A673 (cell line): Measurements from ENCODE around the gene NELFE. TPM values are rescaled to one million over a fixed set of nuclear protein-coding genes. Genes with fewer than 3 reads are reported as not detected.
A peak's percentile ranks its signal among the peaks of the same experiment; 100 is the strongest.

Experiments used
- BruUV-seq: library from RNA; stranded (reverse); fragments of 400-500 nt; replicated peaks from 2 replicates; lab custom pipeline; 2021; lab: Mats Ljungman, UMichigan
- CTCF ChIA-PET: fragments of 300-600 bp; sonication (Branson Sonifier 250); formaldehyde crosslinking; loops from one replicate; lab custom pipeline; 2022; ENCODE audit warnings: antibody characterized with exemption; lab: Charles Lee
- POLR2A ChIA-PET: fragments of 300-600 bp; sonication (Branson Sonifier 250); formaldehyde crosslinking; loops from one replicate; lab custom pipeline; 2022; ENCODE audit warnings: antibody characterized with exemption; ENCODE audit not compliant: low non-redundant PET; lab: Charles Lee
- DNase-seq: peaks from one replicate; pipeline ENCODE4 v3.0.0-alpha.2; 2015; ENCODE audit warnings: low spot score
- H3K27ac ChIP-seq: fragments of 200-600 bp; sonication (generic); 2 replicates; pipeline ENCODE4 v1.5.1; 2016; ENCODE audit warnings: mixed run types, low read depth, mild to moderate bottlenecking, mixed read lengths, antibody characterized with exemption, low read length; ENCODE audit not compliant: poor library complexity, severe bottlenecking
- H3K27me3 ChIP-seq: fragments of 200-600 bp; sonication (generic); replicated peaks from 2 replicates; pipeline ENCODE4 v1.6.1; 2017; ENCODE audit warnings: mixed run types, low read depth, mild to moderate bottlenecking, mixed read lengths, antibody characterized with exemption, low read length; ENCODE audit not compliant: insufficient read depth, poor library complexity
- H3K36me3 ChIP-seq: fragments of 200-600 bp; sonication (generic); 2 replicates; pipeline ENCODE4 v1.6.1; 2016; ENCODE audit warnings: mixed run types, mild to moderate bottlenecking, mixed read lengths, antibody characterized with exemption, low read length; ENCODE audit not compliant: insufficient read depth, poor library complexity, severe bottlenecking
- H3K4me1 ChIP-seq: fragments of 200-600 bp; sonication (generic); 2 replicates; pipeline ENCODE4 v1.6.1; 2017; ENCODE audit warnings: mixed run types, mild to moderate bottlenecking, mixed read lengths, antibody characterized with exemption, low read length; ENCODE audit not compliant: insufficient read depth, poor library complexity, severe bottlenecking
- H3K4me3 ChIP-seq: fragments of 200-600 bp; sonication (generic); 2 replicates; pipeline ENCODE4 v1.5.1; 2016; ENCODE audit warnings: low read depth, mixed run types, mild to moderate bottlenecking, mixed read lengths, low read length; ENCODE audit not compliant: poor library complexity, severe bottlenecking
- H3K9me3 ChIP-seq: fragments of 200-600 bp; sonication (generic); 2 replicates; pipeline ENCODE4 v1.6.1; 2016; ENCODE audit warnings: mixed run types, low read depth, mild to moderate bottlenecking, mixed read lengths, antibody characterized with exemption, low read length; ENCODE audit not compliant: poor library complexity, severe bottlenecking
- EZH2 ChIP-seq: fragments of 200-600 bp; sonication (generic); IDR thresholded peaks from 2 replicates; pipeline ENCODE4 v1.6.1; 2017; ENCODE audit warnings: borderline replicate concordance, low read depth, mild to moderate bottlenecking, mixed read lengths, antibody characterized with exemption, low read length; ENCODE audit not compliant: poor library complexity, severe bottlenecking
- intact Hi-C: fragments of 100-400 bp; cut with micrococcal nuclease; formaldehyde crosslinking; loops from one replicate; pipeline ENCODE4 v1.10.0; 2022; ENCODE audit not compliant: unreplicated experiment
- total RNA-seq: library from RNA; stranded (reverse); gene quantifications from 2 replicates; pipeline ENCODE4 v1.2.3, GENCODE V29; 2021
- TF ChIP-seq, protein P1 (sequence below): fragments of 300-800, 200-600 bp; sonication (generic); conservative IDR thresholded peaks from 2 replicates; pipeline ENCODE4 v1.5.1; 2017; ENCODE audit warnings: low read depth, mild to moderate bottlenecking, antibody characterized with exemption, low read length, moderate library complexity, mixed read lengths

Gene NELFE
- total RNA-seq, 1 experiment from 2014 or later = 94.3 TPM

- Histone ChIP-seq H3K9me3 (no peaks in the 10 kb centered on the region), H3K27me3 (no peaks in the 10 kb centered on the region), H3K4me1 (peaks cover 4% of the 10 kb centered on the region), H3K4me3 (no peak overlapping the region), H3K27ac (no peak overlapping the region), H3K36me3 (peaks cover 50% of the 10 kb centered on the region)
- CTCF ChIA-PET = interaction anchor here (1.0 to 1.5 kb wide), 4 partner anchors 14 to 405 kb away, joined by 3 to 8 read pairs (median 4); partner anchors contain the start of gene NFKBIL1
- no TSS peak for BruUV-seq
- POLR2A ChIA-PET = interaction anchor here (0.6 kb wide), 1 partner anchor 873 kb away, joined by 3 read pairs; no protein-coding TSS in a partner anchor
- intact Hi-C loops = loop anchor here (10.0 kb wide), 1 partner anchor 268 kb away; the partner anchor contains the start of gene LY6G5C
- TF ChIP-seq EZH2 = no peak
- TF ChIP-seq, protein P1, sequence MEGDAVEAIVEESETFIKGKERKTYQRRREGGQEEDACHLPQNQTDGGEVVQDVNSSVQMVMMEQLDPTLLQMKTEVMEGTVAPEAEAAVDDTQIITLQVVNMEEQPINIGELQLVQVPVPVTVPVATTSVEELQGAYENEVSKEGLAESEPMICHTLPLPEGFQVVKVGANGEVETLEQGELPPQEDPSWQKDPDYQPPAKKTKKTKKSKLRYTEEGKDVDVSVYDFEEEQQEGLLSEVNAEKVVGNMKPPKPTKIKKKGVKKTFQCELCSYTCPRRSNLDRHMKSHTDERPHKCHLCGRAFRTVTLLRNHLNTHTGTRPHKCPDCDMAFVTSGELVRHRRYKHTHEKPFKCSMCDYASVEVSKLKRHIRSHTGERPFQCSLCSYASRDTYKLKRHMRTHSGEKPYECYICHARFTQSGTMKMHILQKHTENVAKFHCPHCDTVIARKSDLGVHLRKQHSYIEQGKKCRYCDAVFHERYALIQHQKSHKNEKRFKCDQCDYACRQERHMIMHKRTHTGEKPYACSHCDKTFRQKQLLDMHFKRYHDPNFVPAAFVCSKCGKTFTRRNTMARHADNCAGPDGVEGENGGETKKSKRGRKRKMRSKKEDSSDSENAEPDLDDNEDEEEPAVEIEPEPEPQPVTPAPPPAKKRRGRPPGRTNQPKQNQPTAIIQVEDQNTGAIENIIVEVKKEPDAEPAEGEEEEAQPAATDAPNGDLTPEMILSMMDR = no peak
- DNase-seq = no peak
Measured at GRCh38 chr6:31952890-31953289, 5.9 kb downstream of the NELFE start.

DNA sequence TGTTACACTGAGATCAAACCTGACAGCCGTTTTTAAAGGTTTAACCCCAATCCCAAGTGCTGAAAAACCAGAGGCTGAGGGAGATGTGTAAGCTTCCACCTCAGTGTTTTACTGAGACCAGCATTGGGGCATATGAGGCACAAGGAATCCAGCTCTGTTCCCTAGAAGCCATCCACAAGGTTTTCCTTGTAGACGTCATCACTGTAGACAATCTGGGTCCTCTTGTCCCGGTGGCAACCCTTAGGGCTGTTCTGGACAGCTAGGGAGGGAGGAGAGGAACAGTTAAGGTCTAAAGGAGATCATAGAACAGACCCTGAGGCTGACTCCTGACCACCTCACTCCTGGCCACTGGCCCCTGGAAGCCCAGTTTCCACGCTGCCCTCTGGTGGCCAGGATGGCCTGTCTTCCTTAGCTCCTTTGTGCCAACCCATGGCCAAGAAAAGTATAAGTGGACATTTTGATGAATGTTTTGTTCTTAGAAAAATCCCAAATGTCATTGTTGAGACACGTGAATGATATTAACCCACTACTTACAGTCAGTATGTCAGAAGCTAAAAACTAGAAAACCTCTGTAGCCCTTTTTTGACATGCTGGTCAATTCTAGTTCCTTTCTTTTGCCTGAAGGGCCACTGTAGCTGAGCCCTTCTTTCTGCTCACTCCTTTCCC lies 6.5 kb downstream of the NELFE start:
- TF ChIP-seq, protein P1 = peak; percentile 71
- TF ChIP-seq EZH2 = no peak
- BruUV-seq = no TSS peak
- Histone ChIP-seq H3K4me3 (no peak overlapping the region), H3K27me3 (no peaks in the 10 kb centered on the region), H3K9me3 (no peaks in the 10 kb centered on the region), H3K4me1 (no peaks in the 10 kb centered on the region), H3K27ac (no peak overlapping the region), H3K36me3 (peaks cover 50% of the 10 kb centered on the region)
- CTCF ChIA-PET = interaction anchor here (0.6 to 1.5 kb wide), 6 partner anchors 14 to 405 kb away, joined by 3 to 8 read pairs (median 3); partner anchors contain the start of genes GPANK1 and NFKBIL1
- intact Hi-C loops = loop anchor here (10.0 kb wide), 1 partner anchor 267 kb away; the partner anchor contains the start of gene LY6G5C
- peak; percentile 40 for DNase-seq
- POLR2A ChIA-PET = interaction anchor here (0.6 kb wide), 1 partner anchor 873 kb away, joined by 3 read pairs; no protein-coding TSS in a partner anchor

- Histone ChIP-seq H3K4me3 (no peak overlapping the region), H3K36me3 (peaks cover 35% of the 10 kb centered on the region), H3K4me1 (no peaks in the 10 kb centered on the region), H3K27me3 (no peaks in the 10 kb centered on the region), H3K27ac (no peak overlapping the region), H3K9me3 (no peaks in the 10 kb centered on the region)
- no peak for DNase-seq
- no TSS peak for BruUV-seq
- TF ChIP-seq, protein P1 = no peak
- no peak for TF ChIP-seq EZH2
- ChIA-PET CTCF (no interaction called here), POLR2A (no interaction called here)
- intact Hi-C loops = loop anchor here (10.0 kb wide), 1 partner anchor 265 kb away; the partner anchor contains the start of gene LY6G5C
Measured at GRCh38 chr6:31949926-31950548, 8.7 kb downstream of the NELFE start.
